Liver (tissue), 3 donors: ENCODE results near the gene HSPA12B.

Source experiments
- FOXA1 ChIP-seq: IDR thresholded peaks from 2 replicates; pipeline ENCODE4 v1.6.1; 2016; ENCODE audit warnings: antibody characterized with exemption
- GABPA ChIP-seq, 2 donors: IDR thresholded peaks in 1 of 2; conservative IDR thresholded peaks in 1 of 2; 2 replicates each; pipeline ENCODE4 v1.6.1; 2016; ENCODE audit warnings: antibody characterized with exemption in 2 of 2, mild to moderate bottlenecking in 1 of 2, moderate library complexity in 1 of 2
- HNF4A ChIP-seq, 2 donors: conservative IDR thresholded peaks; 2 replicates each; pipeline ENCODE4 v1.6.1; 2016; ENCODE audit warnings: antibody characterized with exemption in 2 of 2, mild to moderate bottlenecking in 2 of 2
- HNF4G ChIP-seq: IDR thresholded peaks from 2 replicates; pipeline ENCODE4 v1.6.1; 2016; ENCODE audit warnings: antibody characterized with exemption
- RXRA ChIP-seq, 2 donors: IDR thresholded peaks; 2 replicates each; pipeline ENCODE4 v1.6.1; 2017 to 2018; ENCODE audit warnings: antibody characterized with exemption in 2 of 2, mild to moderate bottlenecking in 1 of 2
- TAF1 ChIP-seq: conservative IDR thresholded peaks from 2 replicates; pipeline ENCODE4 v1.6.1; 2016; ENCODE audit warnings: antibody characterized with exemption, mild to moderate bottlenecking
- YY1 ChIP-seq: IDR thresholded peaks from 2 replicates; pipeline ENCODE4 v1.6.1; 2016; ENCODE audit warnings: antibody characterized with exemption, mild to moderate bottlenecking
- TF ChIP-seq, protein P1 (sequence below): fragments of 150-350 bp; IDR thresholded peaks from 2 replicates; pipeline ENCODE4 v1.5.1; 2017; ENCODE audit warnings: improper control_type of control experiment, low read depth, low read length; ENCODE audit not compliant: missing input control
- TF ChIP-seq, protein P2 (sequence below): IDR thresholded peaks from 2 replicates; pipeline ENCODE4 v1.6.1; 2016; ENCODE audit warnings: antibody characterized with exemption, mild to moderate bottlenecking
- TF ChIP-seq, protein P3 (sequence below): IDR thresholded peaks from 2 replicates; pipeline ENCODE4 v1.6.1; 2016; ENCODE audit warnings: antibody characterized with exemption
- TF ChIP-seq, protein P4 (sequence below): IDR thresholded peaks from 2 replicates; pipeline ENCODE4 v1.6.1; 2016; ENCODE audit warnings: antibody characterized with exemption
- TF ChIP-seq, protein P5 (sequence below): IDR thresholded peaks from 2 replicates; pipeline ENCODE4 v1.6.1; 2016; ENCODE audit warnings: antibody characterized with exemption
- donor health status: healthy.
- donor health status: healthy.

DNA sequence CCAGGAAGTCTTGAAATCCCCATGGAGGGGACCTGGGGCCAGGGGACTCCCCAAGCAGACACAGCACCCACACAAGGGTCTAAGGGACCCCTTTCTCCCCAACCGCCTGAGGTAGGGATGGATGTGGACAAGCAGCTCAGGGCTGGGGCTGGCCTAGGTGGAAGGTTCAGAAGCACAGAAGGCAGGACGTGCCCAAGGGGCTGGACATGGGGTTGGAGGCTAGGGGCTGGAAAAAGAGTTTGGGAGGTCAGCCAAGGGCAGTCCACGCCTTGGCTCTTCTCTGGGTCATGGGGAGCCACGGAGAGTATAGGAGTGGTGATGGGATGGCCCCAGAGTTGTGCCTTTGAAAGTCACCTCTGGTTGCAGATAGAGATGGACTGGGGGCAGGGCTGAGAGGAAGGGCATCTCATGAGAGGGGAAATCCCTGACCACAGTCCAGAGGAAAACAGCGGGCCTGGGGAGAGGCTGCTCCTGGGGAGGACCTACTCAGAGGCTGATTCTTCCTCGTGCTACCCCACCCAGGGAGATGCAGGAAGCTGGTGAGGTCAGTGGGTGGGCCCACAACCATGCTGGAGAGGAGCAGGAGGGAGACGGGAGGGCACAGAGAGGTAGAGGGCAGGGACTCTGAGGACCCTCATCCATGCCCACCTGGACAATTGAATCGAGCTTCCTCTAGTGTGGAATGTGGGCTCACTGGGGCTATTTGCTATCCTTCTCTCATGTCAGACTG, 2.5 kb upstream of the HSPA12B start:
- TF ChIP-seq, protein P1, sequence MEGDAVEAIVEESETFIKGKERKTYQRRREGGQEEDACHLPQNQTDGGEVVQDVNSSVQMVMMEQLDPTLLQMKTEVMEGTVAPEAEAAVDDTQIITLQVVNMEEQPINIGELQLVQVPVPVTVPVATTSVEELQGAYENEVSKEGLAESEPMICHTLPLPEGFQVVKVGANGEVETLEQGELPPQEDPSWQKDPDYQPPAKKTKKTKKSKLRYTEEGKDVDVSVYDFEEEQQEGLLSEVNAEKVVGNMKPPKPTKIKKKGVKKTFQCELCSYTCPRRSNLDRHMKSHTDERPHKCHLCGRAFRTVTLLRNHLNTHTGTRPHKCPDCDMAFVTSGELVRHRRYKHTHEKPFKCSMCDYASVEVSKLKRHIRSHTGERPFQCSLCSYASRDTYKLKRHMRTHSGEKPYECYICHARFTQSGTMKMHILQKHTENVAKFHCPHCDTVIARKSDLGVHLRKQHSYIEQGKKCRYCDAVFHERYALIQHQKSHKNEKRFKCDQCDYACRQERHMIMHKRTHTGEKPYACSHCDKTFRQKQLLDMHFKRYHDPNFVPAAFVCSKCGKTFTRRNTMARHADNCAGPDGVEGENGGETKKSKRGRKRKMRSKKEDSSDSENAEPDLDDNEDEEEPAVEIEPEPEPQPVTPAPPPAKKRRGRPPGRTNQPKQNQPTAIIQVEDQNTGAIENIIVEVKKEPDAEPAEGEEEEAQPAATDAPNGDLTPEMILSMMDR, result no peak
- no peak for TF ChIP-seq GABPA (IDR thresholded peaks at IDR 0.05 in 1 of 2, conservative IDR thresholded peaks at IDR 0.05 in 1 of 2)
- TF ChIP-seq, protein P2, sequence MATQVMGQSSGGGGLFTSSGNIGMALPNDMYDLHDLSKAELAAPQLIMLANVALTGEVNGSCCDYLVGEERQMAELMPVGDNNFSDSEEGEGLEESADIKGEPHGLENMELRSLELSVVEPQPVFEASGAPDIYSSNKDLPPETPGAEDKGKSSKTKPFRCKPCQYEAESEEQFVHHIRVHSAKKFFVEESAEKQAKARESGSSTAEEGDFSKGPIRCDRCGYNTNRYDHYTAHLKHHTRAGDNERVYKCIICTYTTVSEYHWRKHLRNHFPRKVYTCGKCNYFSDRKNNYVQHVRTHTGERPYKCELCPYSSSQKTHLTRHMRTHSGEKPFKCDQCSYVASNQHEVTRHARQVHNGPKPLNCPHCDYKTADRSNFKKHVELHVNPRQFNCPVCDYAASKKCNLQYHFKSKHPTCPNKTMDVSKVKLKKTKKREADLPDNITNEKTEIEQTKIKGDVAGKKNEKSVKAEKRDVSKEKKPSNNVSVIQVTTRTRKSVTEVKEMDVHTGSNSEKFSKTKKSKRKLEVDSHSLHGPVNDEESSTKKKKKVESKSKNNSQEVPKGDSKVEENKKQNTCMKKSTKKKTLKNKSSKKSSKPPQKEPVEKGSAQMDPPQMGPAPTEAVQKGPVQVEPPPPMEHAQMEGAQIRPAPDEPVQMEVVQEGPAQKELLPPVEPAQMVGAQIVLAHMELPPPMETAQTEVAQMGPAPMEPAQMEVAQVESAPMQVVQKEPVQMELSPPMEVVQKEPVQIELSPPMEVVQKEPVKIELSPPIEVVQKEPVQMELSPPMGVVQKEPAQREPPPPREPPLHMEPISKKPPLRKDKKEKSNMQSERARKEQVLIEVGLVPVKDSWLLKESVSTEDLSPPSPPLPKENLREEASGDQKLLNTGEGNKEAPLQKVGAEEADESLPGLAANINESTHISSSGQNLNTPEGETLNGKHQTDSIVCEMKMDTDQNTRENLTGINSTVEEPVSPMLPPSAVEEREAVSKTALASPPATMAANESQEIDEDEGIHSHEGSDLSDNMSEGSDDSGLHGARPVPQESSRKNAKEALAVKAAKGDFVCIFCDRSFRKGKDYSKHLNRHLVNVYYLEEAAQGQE, result no peak
- no peak for TF ChIP-seq HNF4A (conservative IDR thresholded peaks at IDR 0.05)
- no peak for TF ChIP-seq FOXA1
- TF ChIP-seq, protein P3, sequence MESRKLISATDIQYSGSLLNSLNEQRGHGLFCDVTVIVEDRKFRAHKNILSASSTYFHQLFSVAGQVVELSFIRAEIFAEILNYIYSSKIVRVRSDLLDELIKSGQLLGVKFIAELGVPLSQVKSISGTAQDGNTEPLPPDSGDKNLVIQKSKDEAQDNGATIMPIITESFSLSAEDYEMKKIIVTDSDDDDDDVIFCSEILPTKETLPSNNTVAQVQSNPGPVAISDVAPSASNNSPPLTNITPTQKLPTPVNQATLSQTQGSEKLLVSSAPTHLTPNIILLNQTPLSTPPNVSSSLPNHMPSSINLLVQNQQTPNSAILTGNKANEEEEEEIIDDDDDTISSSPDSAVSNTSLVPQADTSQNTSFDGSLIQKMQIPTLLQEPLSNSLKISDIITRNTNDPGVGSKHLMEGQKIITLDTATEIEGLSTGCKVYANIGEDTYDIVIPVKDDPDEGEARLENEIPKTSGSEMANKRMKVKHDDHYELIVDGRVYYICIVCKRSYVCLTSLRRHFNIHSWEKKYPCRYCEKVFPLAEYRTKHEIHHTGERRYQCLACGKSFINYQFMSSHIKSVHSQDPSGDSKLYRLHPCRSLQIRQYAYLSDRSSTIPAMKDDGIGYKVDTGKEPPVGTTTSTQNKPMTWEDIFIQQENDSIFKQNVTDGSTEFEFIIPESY, result no peak
- no peak for TF ChIP-seq TAF1
- TF ChIP-seq, protein P4, sequence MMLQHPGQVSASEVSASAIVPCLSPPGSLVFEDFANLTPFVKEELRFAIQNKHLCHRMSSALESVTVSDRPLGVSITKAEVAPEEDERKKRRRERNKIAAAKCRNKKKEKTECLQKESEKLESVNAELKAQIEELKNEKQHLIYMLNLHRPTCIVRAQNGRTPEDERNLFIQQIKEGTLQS, result no peak
- TF ChIP-seq, protein P5, sequence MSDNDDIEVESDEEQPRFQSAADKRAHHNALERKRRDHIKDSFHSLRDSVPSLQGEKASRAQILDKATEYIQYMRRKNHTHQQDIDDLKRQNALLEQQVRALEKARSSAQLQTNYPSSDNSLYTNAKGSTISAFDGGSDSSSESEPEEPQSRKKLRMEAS, result no peak
- no peak for TF ChIP-seq RXRA (IDR thresholded peaks at IDR 0.05)
- no peak for TF ChIP-seq YY1
- TF ChIP-seq HNF4G, result no peak
